H9 (cell line): ENCODE data around the gene NGFR. TPM values are rescaled to one million over a fixed set of nuclear protein-coding genes. Genes with fewer than 3 reads are reported as not detected.

ENCODE experiments used
- DNase-seq: peaks from one replicate; pipeline ENCODE4 v3.0.0-alpha.2; 2017
- H2AFZ ChIP-seq: one replicate; pipeline ENCODE4 v1.6.1; 2013; ENCODE audit warnings: mild to moderate bottlenecking, low read length, control low read depth, moderate library complexity
- H2AK5ac ChIP-seq: 2 replicates; pipeline ENCODE4 v1.6.1; 2013; ENCODE audit warnings: low read length, control low read depth, mixed read lengths; ENCODE audit not compliant: insufficient read length
- H2BK120ac ChIP-seq: one replicate; pipeline ENCODE4 v1.6.1; 2013; ENCODE audit warnings: low read depth, mild to moderate bottlenecking, low read length, control low read depth, inconsistent platforms; ENCODE audit not compliant: poor library complexity, severe bottlenecking
- H2BK12ac ChIP-seq: 2 replicates; pipeline ENCODE4 v1.6.1; 2013; ENCODE audit warnings: low read length, control low read depth, mixed read lengths, low read depth; ENCODE audit not compliant: insufficient read length
- H2BK15ac ChIP-seq: 2 replicates; pipeline ENCODE4 v1.6.1; 2013; ENCODE audit warnings: low read depth, low read length, control low read depth
- H2BK20ac ChIP-seq: one replicate; pipeline ENCODE4 v1.6.1; 2013; ENCODE audit warnings: low read depth, mild to moderate bottlenecking, low read length, control low read depth, inconsistent platforms; ENCODE audit not compliant: poor library complexity, severe bottlenecking
- H2BK5ac ChIP-seq: 2 replicates; pipeline ENCODE4 v1.6.1; 2013; ENCODE audit warnings: low read length, control low read depth, mixed read lengths; ENCODE audit not compliant: insufficient read length
- H3K14ac ChIP-seq: 2 replicates; pipeline ENCODE4 v1.6.1; 2013; ENCODE audit warnings: low read length, control low read depth; ENCODE audit not compliant: insufficient read depth
- H3K18ac ChIP-seq: 2 replicates; pipeline ENCODE4 v1.6.1; 2013; ENCODE audit warnings: low read depth, mild to moderate bottlenecking, mixed read lengths, low read length, control low read depth; ENCODE audit not compliant: insufficient read length
- H3K23ac ChIP-seq: 2 replicates; pipeline ENCODE4 v1.6.1; 2013; ENCODE audit warnings: low read length, control low read depth, mixed read lengths, low read depth; ENCODE audit not compliant: insufficient read length
- H3K23me2 ChIP-seq: 2 replicates; pipeline ENCODE4 v1.6.1; 2013; ENCODE audit warnings: low read depth, mild to moderate bottlenecking, mixed read lengths, low read length, control low read depth; ENCODE audit not compliant: insufficient read length, poor library complexity, severe bottlenecking
- H3K27ac ChIP-seq: 2 replicates; pipeline ENCODE4 v1.5.1; 2013; ENCODE audit warnings: low read length, control low read depth, mixed read lengths, low read depth; ENCODE audit not compliant: insufficient read length
- H3K27me3 ChIP-seq: 2 replicates; pipeline ENCODE4 v1.6.1; 2013; ENCODE audit warnings: low read length, control low read depth, inconsistent platforms; ENCODE audit not compliant: insufficient read depth
- H3K4ac ChIP-seq: 2 replicates; pipeline ENCODE4 v1.6.1; 2013; ENCODE audit warnings: low read depth, mild to moderate bottlenecking, control low read depth, inconsistent platforms, low read length, moderate library complexity
- H3K4me1 ChIP-seq: 2 replicates; pipeline ENCODE4 v1.6.1; 2013; ENCODE audit warnings: low read length, control low read depth, inconsistent platforms; ENCODE audit not compliant: insufficient read depth
- H3K4me2 ChIP-seq: 2 replicates; pipeline ENCODE4 v1.6.1; 2013; ENCODE audit warnings: low read length, control low read depth, mixed read lengths; ENCODE audit not compliant: insufficient read length, insufficient read depth
- H3K56ac ChIP-seq: 2 replicates; pipeline ENCODE4 v1.6.1; 2013; ENCODE audit warnings: low read depth, mild to moderate bottlenecking, mixed read lengths, low read length, control low read depth; ENCODE audit not compliant: insufficient read length
- H3K79me1 ChIP-seq: 2 replicates; pipeline ENCODE4 v1.6.1; 2013; ENCODE audit warnings: low read depth, mild to moderate bottlenecking, moderate library complexity, low read length, control low read depth, inconsistent platforms; ENCODE audit not compliant: insufficient read depth, poor library complexity, severe bottlenecking
- H3K79me2 ChIP-seq: 2 replicates; pipeline ENCODE4 v1.6.1; 2013; ENCODE audit warnings: low read length, control low read depth, inconsistent platforms; ENCODE audit not compliant: insufficient read depth
- H3K9ac ChIP-seq: 2 replicates; pipeline ENCODE4 v1.6.1; 2013; ENCODE audit warnings: low read length, control low read depth, mixed read lengths; ENCODE audit not compliant: insufficient read length; ENCODE audit errors: extremely low read depth
- H3K9me3 ChIP-seq: one replicate; pipeline ENCODE4 v1.6.1; 2013; ENCODE audit warnings: low read depth, low read length, inconsistent platforms; ENCODE audit not compliant: control insufficient read depth
- H3T11ph ChIP-seq: one replicate; pipeline ENCODE4 v1.6.1; 2013; ENCODE audit warnings: mild to moderate bottlenecking, low read length, control low read depth, inconsistent platforms
- H4K20me1 ChIP-seq: one replicate; pipeline ENCODE4 v1.6.1; 2013; ENCODE audit not compliant: control insufficient read depth, insufficient read length, insufficient read depth
- H4K5ac ChIP-seq: 2 replicates; pipeline ENCODE4 v1.6.1; 2013; ENCODE audit warnings: low read depth, mild to moderate bottlenecking, mixed read lengths, low read length, control low read depth; ENCODE audit not compliant: insufficient read length
- H4K8ac ChIP-seq: replicated peaks from 2 replicates; pipeline ENCODE4 v1.6.1; 2013; ENCODE audit warnings: low read length, control low read depth, mixed read lengths, low read depth; ENCODE audit not compliant: insufficient read length
- H4K91ac ChIP-seq: 2 replicates; pipeline ENCODE4 v1.6.1; 2013; ENCODE audit warnings: low read depth, mild to moderate bottlenecking, moderate library complexity, mixed read lengths, low read length, control low read depth; ENCODE audit not compliant: insufficient read length
- H3K27ac Mint-ChIP-seq, 3 experiments: 2 replicates in 2 of 3; 3 replicates in 1 of 3; pipeline ENCODE4 v1.8.0; 2020 to 2021; ENCODE audit warnings: mixed read lengths in 3 of 3, mild to moderate bottlenecking in 1 of 3, moderate library complexity in 1 of 3
- H3K27me3 Mint-ChIP-seq: 2 replicates; pipeline ENCODE4 v1.8.0; 2021; ENCODE audit warnings: low read depth, mild to moderate bottlenecking, moderate library complexity, mixed read lengths
- H3K36me3 Mint-ChIP-seq, 3 experiments: 2 replicates in 2 of 3; 3 replicates in 1 of 3; pipeline ENCODE4 v1.8.0; 2020 to 2021; ENCODE audit warnings: low read depth in 3 of 3, mixed read lengths in 3 of 3; ENCODE audit not compliant: insufficient read depth in 1 of 3
- H3K4me1 Mint-ChIP-seq, 2 experiments: 2 replicates each; pipeline ENCODE4 v1.8.0; 2020; ENCODE audit warnings: mixed read lengths in 2 of 2
- H3K4me3 Mint-ChIP-seq, 2 experiments: 2 replicates in 1 of 2; 3 replicates in 1 of 2; pipeline ENCODE4 v1.8.0; 2020 to 2021; ENCODE audit warnings: mild to moderate bottlenecking in 2 of 2, mixed read lengths in 2 of 2, moderate library complexity in 1 of 2
- H3K9me3 Mint-ChIP-seq, 2 experiments: 2 replicates in 1 of 2; 3 replicates in 1 of 2; pipeline ENCODE4 v1.8.0; 2020; ENCODE audit warnings: mild to moderate bottlenecking in 2 of 2, mixed read lengths in 2 of 2, moderate library complexity in 1 of 2
- WGBS: extraction: QIAGEN DNeasy Blood & Tissue Kit; methylation state at CpG from one replicate; pipeline ENCODE4 v1.1.7; 2013; ENCODE audit warnings: missing lambda C conversion rate, low lambda C conversion rate, mixed read lengths; ENCODE audit not compliant: insufficient read length; ENCODE audit errors: extremely low coverage; 5-methylcytosine and 5-hydroxymethylcytosine counted together
- total RNA-seq: library from RNA; stranded (reverse); gene quantifications from 2 replicates; pipeline ENCODE4 v1.2.1, GENCODE V29; 2021
- TF ChIP-seq, protein P1 (sequence below): fragments of 200-600 bp; sonication (generic); conservative IDR thresholded peaks from 3 replicates; pipeline ENCODE4 v1.8.0; 2021; ENCODE audit warnings: antibody characterized with exemption, mild to moderate bottlenecking

NGFR gene
- total RNA-seq, 1 experiment from 2014 or later: 9.6 TPM

DNA sequence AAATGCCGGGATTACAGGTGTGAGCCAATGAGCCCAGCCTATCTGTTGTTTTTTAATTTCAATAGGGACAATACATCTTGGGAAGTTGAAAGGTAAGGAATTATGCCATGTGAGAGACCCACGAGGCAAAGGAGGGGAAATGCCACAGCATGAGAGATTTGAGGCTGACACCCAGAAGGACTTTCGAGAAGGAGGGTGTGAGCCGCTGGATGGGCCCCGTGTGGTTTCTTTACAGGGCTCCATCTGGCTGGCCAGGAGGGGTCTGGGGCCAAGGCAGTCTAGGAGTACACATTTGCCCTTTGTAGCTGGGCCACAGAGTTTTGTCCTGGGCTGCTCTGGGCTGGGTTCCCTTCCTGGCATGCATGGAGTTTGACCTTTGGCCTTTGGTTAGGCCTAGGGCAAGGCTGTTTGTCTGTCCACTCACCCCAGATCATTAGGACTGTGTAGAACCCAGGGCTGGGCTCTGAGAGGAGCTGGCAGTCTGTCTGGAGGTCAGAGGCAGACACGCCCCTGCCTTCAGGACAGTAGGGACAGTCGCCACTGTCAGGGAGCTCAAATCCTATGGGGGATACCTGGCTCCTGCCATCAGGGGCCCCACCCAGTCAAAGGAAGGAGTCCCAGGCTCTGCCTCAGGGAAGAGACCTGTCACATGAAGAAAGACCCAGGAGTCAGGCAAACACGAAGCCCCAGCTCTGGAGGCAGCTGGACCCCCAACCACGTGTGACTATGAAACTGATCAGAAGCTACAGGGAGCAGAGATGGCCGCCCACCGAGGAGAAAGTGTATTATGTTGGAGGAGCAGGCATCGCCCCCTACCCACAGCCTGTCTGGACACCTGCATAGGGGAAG is 56.4 kb downstream of the NGFR start:
- Histone ChIP-seq H4K91ac (no peak overlapping the region), H3K23ac (no peak overlapping the region), H2BK5ac (no peak overlapping the region), H4K20me1 (no peaks in the 10 kb centered on the region), H2BK12ac (no peak overlapping the region), H3K4me2 (no peak overlapping the region), H4K5ac (no peak overlapping the region), H3K4ac (no peak overlapping the region), H3K79me2 (no peaks in the 10 kb centered on the region), H3T11ph (no peak overlapping the region), H3K23me2 (no peaks in the 10 kb centered on the region), H4K8ac (no peak overlapping the region), H3K9ac (no peak overlapping the region), H3K56ac (no peak overlapping the region), H3K18ac (no peak overlapping the region), H2AK5ac (no peak overlapping the region), H3K27me3 (no peaks in the 10 kb centered on the region), H3K27ac (no peak overlapping the region), H2BK120ac (no peak overlapping the region), H3K9me3 (no peaks in the 10 kb centered on the region), H2AFZ (no peak overlapping the region), H3K4me1 (no peaks in the 10 kb centered on the region), H2BK15ac (no peak overlapping the region), H3K79me1 (no peaks in the 10 kb centered on the region), H2BK20ac (no peak overlapping the region), H3K14ac (no peak overlapping the region; the same call in 1 of the 2 replicates)
- WGBS: no CpG with 5 or more reads among the region's 12 CpGs
- no peak for DNase-seq
- H3K27me3 Mint-ChIP-seq: peaks cover 15% of the 10 kb centered on the region
- no peak overlapping the region; a peak in 1 of 5 replicates for H3K4me3 Mint-ChIP-seq
- peak overlapping the region in 1 of 3 experiments; percentile 34; a peak in 1 of 7 replicates for H3K27ac Mint-ChIP-seq
- H3K4me1 Mint-ChIP-seq: peaks cover 23% of the 10 kb centered on the region in 2 experiments
- H3K36me3 Mint-ChIP-seq: no peaks in the 10 kb centered on the region
- H3K9me3 Mint-ChIP-seq: no peaks in the 10 kb centered on the region
- TF ChIP-seq, protein P1, sequence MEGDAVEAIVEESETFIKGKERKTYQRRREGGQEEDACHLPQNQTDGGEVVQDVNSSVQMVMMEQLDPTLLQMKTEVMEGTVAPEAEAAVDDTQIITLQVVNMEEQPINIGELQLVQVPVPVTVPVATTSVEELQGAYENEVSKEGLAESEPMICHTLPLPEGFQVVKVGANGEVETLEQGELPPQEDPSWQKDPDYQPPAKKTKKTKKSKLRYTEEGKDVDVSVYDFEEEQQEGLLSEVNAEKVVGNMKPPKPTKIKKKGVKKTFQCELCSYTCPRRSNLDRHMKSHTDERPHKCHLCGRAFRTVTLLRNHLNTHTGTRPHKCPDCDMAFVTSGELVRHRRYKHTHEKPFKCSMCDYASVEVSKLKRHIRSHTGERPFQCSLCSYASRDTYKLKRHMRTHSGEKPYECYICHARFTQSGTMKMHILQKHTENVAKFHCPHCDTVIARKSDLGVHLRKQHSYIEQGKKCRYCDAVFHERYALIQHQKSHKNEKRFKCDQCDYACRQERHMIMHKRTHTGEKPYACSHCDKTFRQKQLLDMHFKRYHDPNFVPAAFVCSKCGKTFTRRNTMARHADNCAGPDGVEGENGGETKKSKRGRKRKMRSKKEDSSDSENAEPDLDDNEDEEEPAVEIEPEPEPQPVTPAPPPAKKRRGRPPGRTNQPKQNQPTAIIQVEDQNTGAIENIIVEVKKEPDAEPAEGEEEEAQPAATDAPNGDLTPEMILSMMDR: no peak
